HG03025 (cell line): ENCODE results near the gene CAMTA1.

Source experiments
- ATAC-seq: cut with Tn5 transposase; IDR thresholded peaks from one replicate; pipeline ENCODE4 v1.9.1; 2021; ENCODE audit warnings: mild to moderate bottlenecking, moderate library complexity; ENCODE audit not compliant: unreplicated experiment, low FRiP score

CAMTA1 gene

GRCh38 chr1:7346070-7346596 lies 560.9 kb downstream of the CAMTA1 start:
- ATAC-seq = no peak

GRCh38 chr1:7346600-7347570 lies 561.6 kb downstream of the CAMTA1 start:
- ATAC-seq = no peak

GRCh38 chr1:7348073-7348472 lies 562.8 kb downstream of the CAMTA1 start:
- no peak for ATAC-seq

GRCh38 chr1:7348580-7348979 lies 563.3 kb downstream of the CAMTA1 start:
- no peak for ATAC-seq

- no peak for ATAC-seq
These were observed 565.5 kb downstream of the CAMTA1 start for GRCh38 chr1:7350804-7351203.

- ATAC-seq = no peak
These were observed 566.4 kb downstream of the CAMTA1 start for GRCh38 chr1:7351649-7352048.

- no peak for ATAC-seq
These were observed 567.1 kb downstream of the CAMTA1 start for GRCh38 chr1:7352364-7352763.

GRCh38 chr1:7352974-7353373 lies 567.7 kb downstream of the CAMTA1 start:
- no peak for ATAC-seq

- no peak for ATAC-seq
These were observed 570.4 kb downstream of the CAMTA1 start for GRCh38 chr1:7355646-7356045.

- no peak for ATAC-seq
These were observed 570.8 kb downstream of the CAMTA1 start for GRCh38 chr1:7356079-7356478.

- ATAC-seq = no peak
These were observed 573.2 kb downstream of the CAMTA1 start for GRCh38 chr1:7358425-7358824.

GRCh38 chr1:7360526-7360925 lies 575.3 kb downstream of the CAMTA1 start:
- ATAC-seq = no peak

- no peak for ATAC-seq
These were observed 577.7 kb downstream of the CAMTA1 start for GRCh38 chr1:7362947-7363346.

- no peak for ATAC-seq
These were observed 578.2 kb downstream of the CAMTA1 start for GRCh38 chr1:7363450-7363849.

- no peak for ATAC-seq
These were observed 580.5 kb downstream of the CAMTA1 start for GRCh38 chr1:7365706-7366105.

GRCh38 chr1:7366286-7366954 lies 581.2 kb downstream of the CAMTA1 start:
- no peak for ATAC-seq

GRCh38 chr1:7366955-7367665 lies 581.9 kb downstream of the CAMTA1 start:
- no peak for ATAC-seq

- ATAC-seq = no peak
These were observed 584.6 kb downstream of the CAMTA1 start for GRCh38 chr1:7369866-7370265.

GRCh38 chr1:7371926-7372325 lies 586.7 kb downstream of the CAMTA1 start:
- no peak for ATAC-seq

GRCh38 chr1:7372477-7373120 lies 587.3 kb downstream of the CAMTA1 start:
- ATAC-seq = no peak
